ENCODE measurements around the gene NRXN3. TPM values are rescaled to one million over a fixed set of nuclear protein-coding genes. Genes with fewer than 3 reads are reported as not detected.
A peak's percentile ranks its signal among the peaks of the same experiment; 100 is the strongest.

NRXN3 gene
- total RNA-seq, 1 donor from 2014 or later: 11.4 TPM

DNA sequence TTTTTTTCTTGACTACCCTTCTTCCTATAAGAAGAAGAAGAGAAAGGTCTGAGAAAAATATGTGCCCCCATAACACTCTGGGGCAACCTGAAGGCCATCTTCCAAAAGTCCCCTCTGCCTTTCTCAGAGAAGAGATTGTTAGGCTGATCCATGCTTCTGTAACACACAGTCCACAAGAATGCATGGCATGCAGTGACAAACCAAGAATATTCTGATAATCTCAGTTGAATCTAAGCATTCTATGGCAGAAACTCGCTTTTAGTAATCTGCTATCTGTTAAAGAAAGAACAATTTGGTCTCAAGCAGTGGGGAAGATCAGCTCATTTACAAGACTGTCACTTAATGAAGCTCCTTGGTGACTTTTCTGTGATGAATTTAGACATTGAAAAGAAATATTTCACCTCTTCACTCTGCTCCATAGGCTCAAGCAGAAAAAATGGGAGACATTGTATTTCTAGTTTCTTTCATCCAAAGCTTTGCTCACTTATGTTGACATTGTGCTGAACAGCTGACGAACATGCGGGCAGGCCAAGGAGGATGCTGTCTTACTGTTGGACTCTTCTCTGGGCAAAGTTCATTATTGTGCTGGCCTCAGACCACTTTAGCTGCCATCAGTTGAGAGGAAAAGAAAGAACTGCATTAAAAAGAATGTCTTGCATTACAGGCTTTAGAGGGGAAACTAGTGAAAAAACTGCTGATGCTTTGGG, 1084.0 kb downstream of the NRXN3 start:
- DNase-seq (ENCODE audit: low spot score in 2 of 2, unreplicated experiment in 2 of 2): no peak
- peaks cover 21% of the 10 kb centered on the region for H3K4me1 Mint-ChIP-seq
- peaks cover 1% of the 10 kb centered on the region for H3K27me3 Mint-ChIP-seq (ENCODE audit: low read depth)
- peak overlapping the region; percentile 50 for H3K27ac Mint-ChIP-seq
- peaks cover 6% of the 10 kb centered on the region for H3K9me3 Mint-ChIP-seq
- H3K4me3 Mint-ChIP-seq: no peak overlapping the region
- no peaks in the 10 kb centered on the region for H3K36me3 Mint-ChIP-seq
- TF ChIP-seq, protein P1, sequence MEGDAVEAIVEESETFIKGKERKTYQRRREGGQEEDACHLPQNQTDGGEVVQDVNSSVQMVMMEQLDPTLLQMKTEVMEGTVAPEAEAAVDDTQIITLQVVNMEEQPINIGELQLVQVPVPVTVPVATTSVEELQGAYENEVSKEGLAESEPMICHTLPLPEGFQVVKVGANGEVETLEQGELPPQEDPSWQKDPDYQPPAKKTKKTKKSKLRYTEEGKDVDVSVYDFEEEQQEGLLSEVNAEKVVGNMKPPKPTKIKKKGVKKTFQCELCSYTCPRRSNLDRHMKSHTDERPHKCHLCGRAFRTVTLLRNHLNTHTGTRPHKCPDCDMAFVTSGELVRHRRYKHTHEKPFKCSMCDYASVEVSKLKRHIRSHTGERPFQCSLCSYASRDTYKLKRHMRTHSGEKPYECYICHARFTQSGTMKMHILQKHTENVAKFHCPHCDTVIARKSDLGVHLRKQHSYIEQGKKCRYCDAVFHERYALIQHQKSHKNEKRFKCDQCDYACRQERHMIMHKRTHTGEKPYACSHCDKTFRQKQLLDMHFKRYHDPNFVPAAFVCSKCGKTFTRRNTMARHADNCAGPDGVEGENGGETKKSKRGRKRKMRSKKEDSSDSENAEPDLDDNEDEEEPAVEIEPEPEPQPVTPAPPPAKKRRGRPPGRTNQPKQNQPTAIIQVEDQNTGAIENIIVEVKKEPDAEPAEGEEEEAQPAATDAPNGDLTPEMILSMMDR (IDR thresholded peaks at IDR 0.05; ENCODE audit: unreplicated experiment): no peak

DNA sequence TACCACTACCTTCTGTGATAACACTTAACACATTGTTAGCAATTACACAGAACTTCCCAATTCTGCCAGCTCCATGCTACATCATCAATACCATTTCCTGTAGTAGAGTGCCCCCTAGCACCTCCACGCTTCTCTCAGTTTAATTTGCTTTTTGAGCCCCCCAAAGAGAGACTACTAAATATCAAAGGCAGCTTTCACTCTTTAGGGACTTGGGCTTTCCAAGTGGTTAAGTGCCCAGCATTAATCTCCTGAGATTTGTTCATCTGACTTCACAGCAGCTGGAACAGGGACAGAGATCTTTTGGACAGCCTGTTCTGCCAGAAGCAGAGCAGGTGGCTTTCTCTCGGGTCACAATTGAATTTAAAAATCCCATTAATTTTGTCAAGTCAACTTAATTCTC, 1086.2 kb downstream of the NRXN3 start:
- peaks cover 6% of the 10 kb centered on the region for H3K9me3 Mint-ChIP-seq
- H3K36me3 Mint-ChIP-seq: no peaks in the 10 kb centered on the region
- H3K27me3 Mint-ChIP-seq (ENCODE audit: low read depth): peaks cover 1% of the 10 kb centered on the region
- peaks cover 24% of the 10 kb centered on the region for H3K4me1 Mint-ChIP-seq
- DNase-seq (ENCODE audit: low spot score in 2 of 2, unreplicated experiment in 2 of 2): no peak
- H3K27ac Mint-ChIP-seq: no peak overlapping the region
- no peak overlapping the region for H3K4me3 Mint-ChIP-seq
- TF ChIP-seq, protein P1 (IDR thresholded peaks at IDR 0.05; ENCODE audit: unreplicated experiment): no peak

DNA sequence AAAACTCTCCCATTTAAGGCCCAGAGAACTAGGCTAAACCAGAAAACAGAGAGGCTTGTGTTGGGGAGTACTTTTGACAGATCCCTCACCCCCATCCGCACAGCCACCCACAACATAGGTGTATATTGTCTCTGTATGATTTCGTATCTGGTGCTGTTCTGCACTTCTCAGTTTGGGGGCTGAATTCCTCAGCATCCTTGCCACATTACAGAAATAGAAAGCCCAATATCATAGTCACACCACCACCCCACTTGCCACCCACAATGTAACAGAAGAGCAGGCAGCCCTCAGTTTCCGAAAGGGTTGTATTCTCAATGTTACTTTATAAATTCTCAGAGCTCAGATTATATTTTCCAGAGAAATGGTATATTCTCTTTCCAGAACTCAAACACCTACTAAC, 1090.2 kb downstream of the NRXN3 start:
- Mint-ChIP-seq H3K9me3 (no peaks in the 10 kb centered on the region), H3K4me1 (peaks cover 33% of the 10 kb centered on the region), H3K4me3 (no peak overlapping the region), H3K36me3 (no peaks in the 10 kb centered on the region), H3K27ac (no peak overlapping the region), H3K27me3 (ENCODE audit: low read depth) (peaks cover 1% of the 10 kb centered on the region)
- TF ChIP-seq, protein P1 (IDR thresholded peaks at IDR 0.05; ENCODE audit: unreplicated experiment): no peak
- no peak for DNase-seq (ENCODE audit: low spot score in 2 of 2, unreplicated experiment in 2 of 2)

DNA sequence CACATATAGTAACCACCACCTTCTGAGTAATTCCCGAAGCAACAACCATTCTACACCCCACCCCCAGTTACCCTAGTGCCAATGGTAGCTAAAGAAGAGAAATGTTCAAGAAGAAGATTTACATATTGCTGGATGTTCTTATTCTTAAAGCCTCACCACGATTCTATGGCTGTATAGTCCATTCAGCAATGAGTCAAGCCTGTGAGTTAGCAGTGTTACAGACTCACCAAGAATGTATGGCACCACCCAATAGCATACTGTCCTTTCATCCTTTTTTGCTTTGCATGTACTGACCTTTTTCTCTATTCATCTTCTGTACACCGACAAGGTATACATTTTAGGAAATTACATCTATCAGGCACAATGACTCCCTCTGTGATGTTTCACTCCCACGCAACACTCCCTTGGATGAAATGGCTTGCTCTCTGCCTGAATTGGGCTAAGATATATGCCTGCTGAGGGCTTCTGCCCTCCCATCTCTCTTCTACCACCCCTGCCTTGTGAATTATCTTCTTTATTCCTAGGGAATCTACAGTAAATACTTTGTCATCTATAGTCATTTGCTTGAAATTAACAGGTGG, 1095.3 kb downstream of the NRXN3 start:
- H3K4me3 Mint-ChIP-seq: no peak overlapping the region

DNA sequence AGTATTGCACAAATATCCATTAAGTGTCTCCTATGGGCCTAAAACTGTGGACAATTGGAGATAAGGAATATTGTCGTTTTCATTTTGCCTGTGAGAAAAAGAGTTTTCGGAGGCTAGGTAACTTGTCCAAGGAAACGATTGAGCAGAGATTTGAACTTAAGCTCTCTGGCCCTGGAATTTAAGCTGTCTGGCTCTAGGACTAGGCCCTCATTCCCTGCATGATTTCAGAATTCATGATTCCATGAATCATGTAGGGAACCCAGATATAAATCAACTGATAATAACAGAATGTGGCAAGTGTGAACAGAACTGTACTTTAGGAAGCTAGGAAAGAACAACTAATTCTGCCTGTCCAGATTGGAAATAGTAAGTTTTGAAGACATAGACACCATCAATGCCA, 1100.2 kb downstream of the NRXN3 start:
- TF ChIP-seq, protein P1 (IDR thresholded peaks at IDR 0.05; ENCODE audit: unreplicated experiment): no peak
- no peak for DNase-seq (ENCODE audit: low spot score in 2 of 2, unreplicated experiment in 2 of 2)
- H3K4me1 Mint-ChIP-seq: peaks cover 4% of the 10 kb centered on the region
- no peak overlapping the region for H3K27ac Mint-ChIP-seq
- peaks cover 9% of the 10 kb centered on the region for H3K27me3 Mint-ChIP-seq (ENCODE audit: low read depth)
- H3K9me3 Mint-ChIP-seq: no peaks in the 10 kb centered on the region
- no peaks in the 10 kb centered on the region for H3K36me3 Mint-ChIP-seq
- no peak overlapping the region for H3K4me3 Mint-ChIP-seq

More for the DNA sequence above, 1095.3 kb downstream of the NRXN3 start:
- H3K4me1 Mint-ChIP-seq: peaks cover 27% of the 10 kb centered on the region
- H3K27me3 Mint-ChIP-seq (ENCODE audit: low read depth): peaks cover 2% of the 10 kb centered on the region
- H3K9me3 Mint-ChIP-seq: no peaks in the 10 kb centered on the region
- TF ChIP-seq, protein P1 (IDR thresholded peaks at IDR 0.05; ENCODE audit: unreplicated experiment): no peak
- H3K36me3 Mint-ChIP-seq: no peaks in the 10 kb centered on the region
- H3K27ac Mint-ChIP-seq: no peak overlapping the region
- no peak for DNase-seq (ENCODE audit: low spot score in 2 of 2, unreplicated experiment in 2 of 2)

All from mesothelial cell of epicardium (in vitro differentiated cells).